ENCODE data around the gene LOXL4. TPM values are rescaled to one million over a fixed set of nuclear protein-coding genes. Genes with fewer than 3 reads are reported as not detected.

LOXL4 gene
- total RNA-seq, 1 experiment from 2014 or later: 1.3 TPM

- intact Hi-C loops (cut with micrococcal nuclease): no loop called here
- no peak overlapping the region for H3K4me3 ChIP-seq (replicated peaks in 1 of 2; ENCODE audit: low read depth in 1 of 2, low read length in 2 of 2)
- no peak overlapping the region for H3K4me2 ChIP-seq (ENCODE audit: low read length)
- H2AFZ ChIP-seq (ENCODE audit: low read depth, low read length, poor library complexity, severe bottlenecking): no peak overlapping the region
- peaks cover 3% of the 10 kb centered on the region; the same call in 1 of the 2 replicates for H3K9me2 ChIP-seq (ENCODE audit: insufficient read depth)
- ATAC-seq: no peak
- H3K9ac ChIP-seq (ENCODE audit: low read length): no peak overlapping the region
- H4K20me1 ChIP-seq (ENCODE audit: insufficient read depth): no peaks in the 10 kb centered on the region
- H3K4me1 ChIP-seq (ENCODE audit: control insufficient read depth in 1 of 2, insufficient read depth in 2 of 2, low read length in 2 of 2): no peaks in the 10 kb centered on the region
- H3K27ac ChIP-seq (ENCODE audit: low read depth, low read length): no peak overlapping the region
- ChIA-PET RAD21 (ENCODE audit: low non-redundant PET in 1 of 2, low total read pairs in 2 of 2, uncharacterized antibody in 2 of 2, unreplicated experiment in 2 of 2) (no interaction called here), CTCF (no interaction called here), POLR2A (interaction anchor here (0.6 kb wide), 1 partner anchor 49 kb away, joined by 3 read pairs; no protein-coding TSS in a partner anchor)
- no TSS peak for BruUV-seq (replicated peaks)
- H3K79me2 ChIP-seq (ENCODE audit: insufficient read depth, low read length): no peaks in the 10 kb centered on the region
- no peak for DNase-seq (ENCODE audit: low read depth, low spot score)
- H3K36me3 ChIP-seq (ENCODE audit: control insufficient read depth in 1 of 2, insufficient read depth in 2 of 2, low read length in 2 of 2): no peaks in the 10 kb centered on the region
- no peaks in the 10 kb centered on the region; the same call in 1 of the 2 replicates for H3K27me3 ChIP-seq (ENCODE audit: insufficient read depth, low read length)
- TF ChIP-seq, protein P1, sequence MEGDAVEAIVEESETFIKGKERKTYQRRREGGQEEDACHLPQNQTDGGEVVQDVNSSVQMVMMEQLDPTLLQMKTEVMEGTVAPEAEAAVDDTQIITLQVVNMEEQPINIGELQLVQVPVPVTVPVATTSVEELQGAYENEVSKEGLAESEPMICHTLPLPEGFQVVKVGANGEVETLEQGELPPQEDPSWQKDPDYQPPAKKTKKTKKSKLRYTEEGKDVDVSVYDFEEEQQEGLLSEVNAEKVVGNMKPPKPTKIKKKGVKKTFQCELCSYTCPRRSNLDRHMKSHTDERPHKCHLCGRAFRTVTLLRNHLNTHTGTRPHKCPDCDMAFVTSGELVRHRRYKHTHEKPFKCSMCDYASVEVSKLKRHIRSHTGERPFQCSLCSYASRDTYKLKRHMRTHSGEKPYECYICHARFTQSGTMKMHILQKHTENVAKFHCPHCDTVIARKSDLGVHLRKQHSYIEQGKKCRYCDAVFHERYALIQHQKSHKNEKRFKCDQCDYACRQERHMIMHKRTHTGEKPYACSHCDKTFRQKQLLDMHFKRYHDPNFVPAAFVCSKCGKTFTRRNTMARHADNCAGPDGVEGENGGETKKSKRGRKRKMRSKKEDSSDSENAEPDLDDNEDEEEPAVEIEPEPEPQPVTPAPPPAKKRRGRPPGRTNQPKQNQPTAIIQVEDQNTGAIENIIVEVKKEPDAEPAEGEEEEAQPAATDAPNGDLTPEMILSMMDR (IDR thresholded peaks at IDR 0.05 in 2 of 3, conservative IDR thresholded peaks at IDR 0.05 in 1 of 3; ENCODE audit: borderline replicate concordance in 1 of 3, insufficient read depth in 1 of 3, low read depth in 2 of 3, low read length in 2 of 3): no peak
- TF ChIP-seq, protein P2, sequence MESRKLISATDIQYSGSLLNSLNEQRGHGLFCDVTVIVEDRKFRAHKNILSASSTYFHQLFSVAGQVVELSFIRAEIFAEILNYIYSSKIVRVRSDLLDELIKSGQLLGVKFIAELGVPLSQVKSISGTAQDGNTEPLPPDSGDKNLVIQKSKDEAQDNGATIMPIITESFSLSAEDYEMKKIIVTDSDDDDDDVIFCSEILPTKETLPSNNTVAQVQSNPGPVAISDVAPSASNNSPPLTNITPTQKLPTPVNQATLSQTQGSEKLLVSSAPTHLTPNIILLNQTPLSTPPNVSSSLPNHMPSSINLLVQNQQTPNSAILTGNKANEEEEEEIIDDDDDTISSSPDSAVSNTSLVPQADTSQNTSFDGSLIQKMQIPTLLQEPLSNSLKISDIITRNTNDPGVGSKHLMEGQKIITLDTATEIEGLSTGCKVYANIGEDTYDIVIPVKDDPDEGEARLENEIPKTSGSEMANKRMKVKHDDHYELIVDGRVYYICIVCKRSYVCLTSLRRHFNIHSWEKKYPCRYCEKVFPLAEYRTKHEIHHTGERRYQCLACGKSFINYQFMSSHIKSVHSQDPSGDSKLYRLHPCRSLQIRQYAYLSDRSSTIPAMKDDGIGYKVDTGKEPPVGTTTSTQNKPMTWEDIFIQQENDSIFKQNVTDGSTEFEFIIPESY (IDR thresholded peaks at IDR 0.05; ENCODE audit: extremely low read depth, insufficient replicate concordance, low read length): no peak
- TF ChIP-seq, protein P3, sequence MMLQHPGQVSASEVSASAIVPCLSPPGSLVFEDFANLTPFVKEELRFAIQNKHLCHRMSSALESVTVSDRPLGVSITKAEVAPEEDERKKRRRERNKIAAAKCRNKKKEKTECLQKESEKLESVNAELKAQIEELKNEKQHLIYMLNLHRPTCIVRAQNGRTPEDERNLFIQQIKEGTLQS (IDR thresholded peaks at IDR 0.05): no peak
- H3K9me3 ChIP-seq (ENCODE audit: control insufficient read depth in 1 of 2, insufficient read depth in 1 of 2, low read depth in 1 of 2, low read length in 2 of 2): peaks cover 0 to 3% of the 10 kb centered on the region in 2 experiments; a peak in 1 of 4 replicates
These were observed 18.4 kb upstream of the LOXL4 start for GRCh38 chr10:98286419-98286818.
